Measurements from ENCODE around the gene GPR150.
"Not testable (repeated sequence)": the region's sequence is repeated elsewhere in the genome, so short reads cannot be mapped to it uniquely, and the experiment has no call there.

The GPR150 gene

DNA sequence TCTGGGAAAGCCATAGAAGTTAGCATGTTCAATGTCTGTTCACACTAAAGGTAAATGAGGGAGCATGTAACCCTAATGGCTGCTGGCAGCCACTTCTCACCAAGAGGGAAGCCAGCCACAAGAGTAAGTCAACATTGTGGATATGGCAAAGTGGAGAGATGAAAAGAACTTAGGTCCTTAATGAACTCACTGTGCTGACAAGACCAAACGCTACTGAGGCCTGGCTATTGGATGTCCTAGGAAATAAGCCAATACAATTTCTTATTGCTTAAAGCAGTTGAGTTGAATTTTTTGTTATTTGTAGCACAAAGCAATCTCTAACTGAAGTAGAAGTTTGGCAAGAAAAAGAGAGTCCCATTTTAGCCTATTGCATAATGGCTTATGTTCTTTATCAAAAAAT lies 6.8 kb downstream of the GPR150 start:
- no peak for DNase-seq

DNA sequence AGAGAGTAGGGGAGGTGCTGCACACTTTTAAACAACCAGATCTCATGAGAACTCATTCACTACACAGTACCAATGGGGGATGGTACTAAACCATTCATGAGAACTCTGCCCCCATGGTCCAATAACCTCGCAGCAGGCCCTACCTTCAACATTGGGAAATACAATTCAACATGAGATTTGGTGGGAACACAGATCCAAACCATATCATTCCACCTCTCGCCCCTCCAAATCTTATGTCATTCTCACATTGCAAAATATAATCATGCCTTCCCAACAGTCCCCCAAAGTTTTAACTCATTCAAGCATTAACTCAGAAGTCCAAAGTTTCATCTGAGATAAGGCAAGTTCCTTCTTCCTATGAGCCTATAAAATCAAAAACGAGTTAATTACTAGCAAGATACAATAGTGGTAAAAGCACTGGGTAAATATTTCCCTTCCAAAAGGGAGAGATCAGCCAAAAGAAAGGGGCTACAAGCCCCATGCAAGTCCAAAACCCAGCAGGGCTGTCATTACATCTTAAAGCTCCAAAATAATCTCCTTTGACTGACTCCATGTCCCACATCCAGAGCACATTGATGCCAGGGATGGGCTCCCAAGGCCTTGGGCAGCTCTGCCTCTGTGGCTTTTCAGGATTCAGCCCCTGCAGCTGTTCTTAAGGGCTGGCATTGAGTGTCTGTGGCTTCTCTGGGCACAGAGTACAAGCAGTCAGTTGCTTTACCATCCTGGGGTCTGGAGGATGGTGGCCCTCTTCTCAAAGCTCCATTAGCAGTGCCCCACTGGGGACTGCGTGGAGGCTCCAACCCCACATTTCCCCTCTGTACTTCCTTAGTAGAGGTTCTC lies 8.3 kb downstream of the GPR150 start:
- no peak for DNase-seq

DNA sequence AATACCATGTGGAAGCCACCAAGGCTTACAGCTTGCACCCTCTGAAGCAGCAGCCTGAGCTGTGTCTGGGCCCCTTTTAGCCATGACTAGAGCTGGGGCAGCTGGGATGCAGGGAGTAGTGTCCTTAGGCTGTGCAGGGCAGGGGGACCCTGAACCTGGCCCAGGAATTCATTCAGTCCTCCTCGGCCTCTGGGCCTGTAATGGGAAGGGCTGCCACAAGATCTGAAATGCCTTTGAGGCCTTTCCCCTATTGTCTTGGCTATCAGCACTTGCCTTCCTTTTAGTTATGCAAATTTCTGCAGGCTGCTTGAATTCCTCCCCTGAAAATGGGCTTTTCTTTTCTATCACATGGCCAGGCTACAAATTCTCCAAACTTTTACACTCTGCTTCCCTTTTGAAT lies 9.0 kb downstream of the GPR150 start:
- no peak for DNase-seq

DNA sequence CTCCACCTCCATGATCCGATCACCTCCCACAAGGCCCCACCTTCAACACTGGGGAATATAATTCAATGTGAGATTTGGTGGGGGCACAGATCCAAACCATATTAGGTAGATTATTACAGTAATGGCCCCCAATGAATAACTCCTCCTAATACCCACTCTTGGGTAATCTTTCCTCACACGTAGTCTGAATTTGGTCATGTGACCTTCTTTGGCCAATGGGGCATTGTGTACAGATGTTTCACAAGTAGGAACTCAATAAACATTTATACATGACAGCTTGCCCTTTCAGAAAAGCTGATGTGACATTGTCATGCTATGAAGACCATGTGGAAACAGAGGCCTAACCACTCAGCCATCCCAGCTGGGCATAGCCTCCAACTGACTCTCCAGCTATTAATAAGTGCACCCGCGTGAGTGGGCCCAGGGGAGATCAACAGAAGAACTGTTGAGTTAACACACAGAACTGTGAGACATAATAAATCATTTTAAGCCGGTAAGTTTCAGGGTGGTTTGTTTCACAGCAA lies 10.6 kb downstream of the GPR150 start:
- no peak for DNase-seq

DNA sequence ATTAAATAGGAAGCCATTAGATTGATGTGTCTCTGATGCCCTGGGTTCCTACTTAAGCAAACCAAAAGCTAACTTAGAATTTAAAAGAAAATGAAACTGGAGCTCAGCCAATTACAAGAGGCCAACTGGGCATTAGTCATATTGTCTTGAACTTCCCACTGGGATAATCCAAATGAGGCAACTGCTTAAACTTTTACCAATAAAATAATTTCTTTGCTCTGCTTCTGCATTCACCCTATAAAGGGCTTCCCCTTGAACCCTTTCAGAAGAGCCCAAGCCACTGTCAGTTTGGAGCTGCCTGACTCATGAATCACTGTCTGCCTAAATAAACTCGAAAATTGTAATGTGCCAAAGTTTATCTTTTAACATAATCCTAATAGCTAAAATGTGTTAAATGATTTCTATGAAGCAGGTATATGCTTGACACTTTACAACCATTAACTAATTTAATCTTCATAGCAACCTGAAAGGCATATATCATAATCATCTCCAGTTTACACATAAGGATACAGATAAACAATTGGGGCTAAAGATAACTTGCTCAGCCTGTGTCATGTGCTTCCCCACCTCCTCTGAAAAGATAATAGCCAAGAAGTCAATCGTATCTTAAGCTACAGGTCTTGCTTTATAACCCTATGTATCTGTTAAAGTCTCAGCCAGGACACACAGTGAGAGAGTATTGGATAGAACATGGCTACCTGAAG lies 11.5 kb downstream of the GPR150 start:
- peak; percentile 39 for DNase-seq

DNA sequence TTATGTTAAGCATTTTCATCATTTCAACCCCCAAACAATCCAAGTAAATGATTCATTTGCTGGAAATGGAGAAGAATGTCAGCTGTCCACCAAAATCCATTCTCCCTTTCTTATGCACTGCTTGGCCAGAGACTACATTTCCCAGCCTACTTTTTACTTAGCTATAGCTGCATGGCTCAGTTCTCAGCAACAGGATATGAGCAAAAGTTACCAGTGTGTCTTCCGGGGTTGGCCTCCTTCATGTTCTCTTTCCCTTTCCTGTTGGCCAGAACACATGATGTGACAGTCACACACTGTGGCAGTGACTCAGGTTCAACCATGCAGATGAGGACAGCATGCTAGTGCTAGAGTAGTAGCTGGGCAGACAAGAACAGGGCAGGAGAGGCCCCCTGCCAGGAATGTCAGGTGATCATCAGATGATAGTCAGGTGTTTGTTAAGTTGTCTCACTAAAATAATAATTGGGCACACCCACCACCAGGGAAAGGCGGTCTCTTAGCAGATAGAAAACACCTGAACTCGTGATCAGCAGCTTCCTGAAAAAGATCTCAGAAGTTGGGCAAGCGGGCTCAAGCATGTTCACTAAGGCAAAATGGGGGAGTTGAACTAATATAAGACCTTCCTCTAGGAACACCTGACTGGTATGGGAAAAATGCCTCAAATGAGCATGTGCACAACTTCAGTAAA lies 12.2 kb downstream of the GPR150 start:
- DNase-seq = no peak

DNA sequence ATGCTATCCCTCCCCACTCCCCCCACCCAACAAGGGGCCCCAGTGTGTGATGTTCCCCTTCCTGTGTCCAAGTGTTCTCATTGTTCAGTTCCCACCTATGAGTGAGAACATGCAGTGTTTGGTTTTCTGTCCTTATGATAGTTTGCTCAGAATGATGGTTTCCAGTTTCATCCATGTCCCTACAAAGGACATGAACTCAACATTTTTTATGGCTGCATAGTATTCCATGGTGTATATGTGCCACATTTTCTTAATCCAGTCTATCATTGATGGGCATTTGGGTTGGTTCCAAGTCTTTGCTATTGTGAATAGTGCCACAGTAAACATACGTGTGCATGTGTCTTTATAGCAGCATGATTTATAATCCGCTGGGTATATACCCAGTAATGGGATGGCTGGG lies 13.1 kb downstream of the GPR150 start:
- DNase-seq = not testable (repeated sequence)

DNA sequence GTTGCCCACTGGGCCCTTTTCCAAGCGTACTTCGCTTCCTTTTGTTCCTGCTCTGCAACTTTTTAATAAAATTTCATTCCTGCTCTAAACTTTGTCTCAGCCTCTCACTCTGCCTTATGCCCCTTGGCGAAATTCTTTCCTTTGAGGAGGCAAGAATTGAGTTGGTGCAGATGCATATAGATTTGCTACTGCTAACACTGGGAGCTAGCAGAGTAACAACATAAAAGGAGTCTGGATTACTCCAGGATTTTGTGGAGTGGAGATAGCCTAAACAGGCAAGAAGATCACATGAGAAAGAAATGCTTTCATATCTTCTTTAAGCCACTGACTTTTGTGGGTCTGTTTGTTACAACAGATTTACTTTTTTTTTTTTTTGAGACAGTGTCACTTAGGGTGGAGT lies 13.8 kb downstream of the GPR150 start:
- no peak for DNase-seq

DNA sequence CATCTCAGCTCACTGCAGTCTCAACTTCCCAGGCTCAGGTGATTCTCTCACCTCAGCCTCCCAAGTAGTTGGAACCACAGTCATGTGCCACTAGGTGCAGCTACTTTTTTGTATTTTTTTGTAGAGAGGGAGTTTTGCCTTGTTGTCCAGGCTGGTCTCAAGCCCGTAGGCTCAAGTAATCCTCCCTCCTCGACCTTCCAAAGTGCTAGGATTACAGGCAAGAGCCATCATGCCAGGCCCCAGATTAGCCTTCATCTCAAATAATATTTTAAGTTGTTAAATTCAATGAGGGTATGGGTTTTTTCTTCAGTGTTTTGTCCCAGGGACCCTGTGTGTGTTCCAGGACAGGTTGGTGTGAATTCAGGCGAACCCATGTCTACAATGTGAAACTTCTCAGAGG lies 14.2 kb downstream of the GPR150 start:
- DNase-seq = no peak

DNA sequence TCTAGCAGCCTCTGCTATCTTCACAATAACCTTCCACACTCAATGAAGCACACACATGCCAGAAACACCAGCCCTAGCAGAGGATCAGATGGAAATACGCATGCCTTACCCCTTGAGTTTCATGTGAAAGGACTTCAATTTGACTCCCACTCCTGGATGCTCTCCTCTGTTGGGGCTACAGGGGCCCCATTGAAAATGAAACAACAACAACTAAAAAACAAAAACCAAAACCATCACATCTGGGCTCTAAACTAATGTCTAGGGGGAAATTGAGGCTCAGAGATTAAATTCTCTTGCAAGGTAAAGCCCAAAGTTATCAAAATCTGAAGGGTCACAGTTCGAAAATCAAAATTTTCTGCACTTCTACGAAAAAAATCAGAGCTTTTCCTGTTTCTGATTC lies 18.7 kb downstream of the GPR150 start:
- no peak for DNase-seq

DNA sequence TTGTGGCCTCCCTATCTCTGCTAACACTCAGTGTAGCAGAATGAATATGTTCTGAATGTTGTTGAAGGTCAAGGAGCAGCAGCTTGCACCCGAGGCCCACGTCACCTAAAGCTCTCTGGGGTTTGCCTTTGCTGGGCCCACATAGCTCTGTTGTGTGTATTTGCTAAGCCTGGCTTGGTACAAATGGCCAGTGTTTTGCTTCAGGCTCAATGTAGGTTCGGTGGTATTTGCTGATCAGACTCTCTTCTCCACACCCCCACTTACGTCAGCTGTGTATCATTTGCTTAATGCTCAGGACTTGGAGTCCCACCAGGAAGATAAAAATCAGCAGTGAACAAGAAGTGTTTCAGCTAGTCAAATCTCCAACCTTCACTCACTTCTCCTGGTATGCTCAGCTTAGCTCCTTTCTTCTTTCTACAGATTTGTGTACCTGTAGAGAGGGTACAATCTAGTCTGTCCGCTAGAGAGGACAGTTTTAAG lies 21.9 kb downstream of the GPR150 start:
- no peak for DNase-seq

DNA sequence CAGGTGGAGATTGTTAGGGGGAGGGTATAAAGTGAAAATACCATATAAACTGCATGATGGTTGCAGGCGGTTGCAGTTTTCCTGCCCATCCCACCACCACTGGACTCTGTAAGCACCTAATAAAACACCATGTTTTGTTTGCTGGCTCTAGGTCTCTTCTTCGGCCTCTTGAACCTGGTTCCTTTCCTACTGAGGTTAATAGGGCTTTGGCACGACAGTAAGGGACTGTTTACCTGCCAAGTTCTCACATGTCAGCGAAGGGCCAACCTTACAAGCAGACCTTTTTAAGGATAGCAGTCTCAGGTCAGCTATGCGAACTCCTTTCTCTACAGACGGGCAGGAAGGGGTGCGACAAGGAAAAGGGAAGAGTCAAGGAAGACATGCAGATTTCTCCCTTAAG lies 23.3 kb downstream of the GPR150 start:
- no peak for DNase-seq

DNA sequence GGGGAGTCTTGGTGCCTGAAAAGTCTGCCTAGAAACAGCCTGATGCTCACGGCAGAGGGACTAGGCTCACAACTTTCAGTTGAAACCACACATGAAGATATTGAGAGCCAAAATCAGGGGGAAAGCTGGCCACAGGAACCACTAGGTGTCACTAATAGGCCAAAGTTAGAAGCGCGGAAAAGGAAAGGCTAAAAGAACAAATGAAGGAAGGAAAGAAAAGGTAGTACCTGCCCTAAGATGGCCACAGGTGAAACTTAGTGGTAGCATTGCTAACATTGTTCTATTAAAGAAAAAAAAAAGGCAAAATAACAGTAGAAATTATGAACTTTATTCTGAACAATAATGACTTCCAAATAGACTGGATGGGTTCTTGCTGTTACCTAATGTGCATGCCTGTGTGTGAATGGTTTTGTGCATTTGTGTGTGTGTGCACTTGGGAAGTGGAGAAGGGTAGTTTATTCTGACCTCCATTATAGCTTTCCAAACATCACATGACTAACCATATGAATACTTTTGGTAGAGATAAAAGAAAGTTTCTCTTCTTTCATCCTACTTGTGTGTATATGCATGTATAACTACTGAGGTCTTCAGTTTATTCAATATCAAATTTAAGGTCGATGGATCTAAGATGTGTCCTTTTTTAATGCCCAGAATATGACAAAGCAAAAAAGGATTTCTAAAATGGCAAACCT lies 24.6 kb downstream of the GPR150 start:
- DNase-seq = peak; percentile 73

DNA sequence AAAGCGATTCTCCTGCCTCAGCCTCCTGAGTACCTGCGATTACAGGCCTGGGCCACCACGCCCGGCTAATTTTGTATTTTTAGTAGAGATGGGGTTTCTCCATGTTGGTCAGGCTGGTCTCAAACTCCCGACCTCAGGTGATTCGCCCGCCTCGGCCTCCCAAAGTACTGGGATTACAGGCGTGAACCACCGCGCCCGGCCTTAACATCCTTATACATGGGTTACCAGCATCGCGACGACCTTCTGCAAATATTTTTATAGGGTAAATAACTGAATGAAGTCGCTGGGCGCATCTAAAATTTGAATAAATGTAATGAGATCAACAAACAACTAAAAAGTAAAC lies 26.3 kb downstream of the GPR150 start:
- not testable (repeated sequence) for DNase-seq

DNA sequence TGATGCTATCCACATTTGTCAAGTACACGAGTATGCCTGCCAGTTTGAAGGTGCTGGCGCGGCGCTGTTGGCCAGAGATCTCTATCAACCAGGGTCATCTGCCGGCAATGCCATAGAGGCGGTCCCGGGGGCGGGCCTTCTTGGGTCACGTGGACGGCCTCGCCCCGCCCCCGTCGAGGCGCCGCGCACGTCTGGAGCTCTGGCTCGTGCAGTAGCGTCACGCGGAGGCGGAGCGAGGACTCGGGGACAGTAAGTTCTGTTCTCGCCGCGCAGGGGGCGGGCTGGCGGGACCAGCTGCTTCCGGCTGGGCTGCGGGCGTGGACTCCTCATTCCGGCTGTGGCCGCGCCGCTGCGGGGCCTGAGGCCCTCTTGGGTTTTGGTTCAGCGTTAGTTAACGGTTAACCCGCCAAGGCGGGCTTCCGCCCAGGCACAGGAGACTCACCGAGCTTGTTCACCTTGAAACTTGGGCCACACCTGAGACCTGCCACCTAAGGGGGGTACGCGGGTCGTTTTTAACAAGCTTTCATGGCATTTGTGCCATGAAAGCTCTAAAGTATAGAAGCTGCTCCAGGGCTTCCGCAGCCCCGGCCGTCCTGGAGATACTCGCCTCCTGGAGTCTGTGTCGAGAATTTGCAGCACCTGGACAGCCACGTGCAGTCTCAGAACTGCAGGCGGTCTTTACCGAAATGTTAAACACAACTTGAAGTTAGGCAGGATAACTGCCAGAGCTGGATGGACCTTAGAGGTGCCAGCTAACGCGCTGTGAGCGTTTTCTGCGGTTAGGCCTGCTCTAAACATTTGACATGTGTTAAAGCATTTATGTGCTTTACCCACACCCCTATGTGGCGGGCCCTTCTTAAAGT lies 26.9 kb downstream of the GPR150 start, which contains the start of gene RFESD:
RFESD (plus strand) TSS at position 209 of the 863 bp plus-strand sequence. CDS start 5,495 bp downstream, outside the sequence.
- peak; percentile 88 for DNase-seq

DNA sequence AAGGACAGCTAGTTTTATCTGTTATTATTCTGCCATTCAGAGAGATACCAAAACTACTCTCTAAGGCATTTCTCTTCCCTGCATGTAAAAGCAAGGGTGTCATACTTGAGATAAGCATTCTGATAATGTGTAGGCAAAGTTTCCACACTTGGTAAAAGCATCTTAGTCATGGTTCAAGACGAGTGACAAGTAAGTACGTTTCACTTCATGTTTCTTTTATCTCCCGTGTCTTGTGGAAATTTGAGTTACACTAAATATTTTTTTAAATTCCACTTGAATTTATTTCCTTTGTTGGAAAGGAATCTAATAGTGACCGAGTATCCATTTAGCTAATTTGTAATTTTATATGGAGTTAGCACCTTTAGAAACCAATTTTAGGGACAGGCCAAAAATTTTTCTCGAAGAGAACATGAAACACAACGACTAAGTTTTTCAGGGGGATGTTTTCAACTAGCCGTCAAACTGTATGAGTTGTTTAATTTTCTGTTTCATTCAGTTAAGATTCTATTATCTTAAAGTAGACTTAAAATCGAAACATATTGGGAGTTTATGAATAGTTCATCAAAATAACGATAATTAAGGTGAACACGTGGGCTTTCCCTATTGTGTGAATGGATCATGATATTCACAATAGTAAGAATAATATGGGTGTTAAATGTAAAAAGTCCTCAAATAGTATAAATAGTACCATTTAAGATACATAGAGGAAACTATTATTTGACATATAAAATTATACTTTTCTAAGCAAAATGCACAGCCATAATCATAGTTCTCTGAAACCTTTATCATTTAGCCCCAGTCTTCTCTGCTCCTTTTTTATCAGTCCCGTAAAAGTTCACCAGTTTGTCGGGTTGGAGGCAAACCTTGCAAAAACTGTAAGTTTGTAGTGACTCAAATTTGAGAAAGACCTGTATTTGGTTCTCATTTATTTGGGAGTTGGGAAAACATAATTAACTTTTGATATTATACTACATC lies 28.3 kb downstream of the GPR150 start:
- DNase-seq = no peak

DNA sequence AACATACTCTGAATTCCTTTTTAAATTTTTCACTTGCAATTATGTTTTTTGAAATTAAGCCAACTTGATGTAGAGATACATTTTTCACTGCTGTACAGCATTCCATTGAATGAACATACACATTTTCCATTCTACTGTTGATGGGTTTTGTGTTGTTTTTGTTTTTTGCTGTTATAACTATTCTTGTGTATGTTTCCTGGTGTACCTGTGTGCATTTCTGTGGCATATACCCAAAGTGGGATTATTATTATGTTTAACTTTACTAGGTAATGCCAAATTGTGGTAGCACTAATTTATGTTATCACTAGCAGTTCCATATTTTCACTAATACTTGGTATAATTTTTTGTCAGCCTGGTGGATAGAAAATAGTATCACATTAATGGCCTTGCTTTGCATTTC lies 29.4 kb downstream of the GPR150 start:
- DNase-seq = no peak

DNA sequence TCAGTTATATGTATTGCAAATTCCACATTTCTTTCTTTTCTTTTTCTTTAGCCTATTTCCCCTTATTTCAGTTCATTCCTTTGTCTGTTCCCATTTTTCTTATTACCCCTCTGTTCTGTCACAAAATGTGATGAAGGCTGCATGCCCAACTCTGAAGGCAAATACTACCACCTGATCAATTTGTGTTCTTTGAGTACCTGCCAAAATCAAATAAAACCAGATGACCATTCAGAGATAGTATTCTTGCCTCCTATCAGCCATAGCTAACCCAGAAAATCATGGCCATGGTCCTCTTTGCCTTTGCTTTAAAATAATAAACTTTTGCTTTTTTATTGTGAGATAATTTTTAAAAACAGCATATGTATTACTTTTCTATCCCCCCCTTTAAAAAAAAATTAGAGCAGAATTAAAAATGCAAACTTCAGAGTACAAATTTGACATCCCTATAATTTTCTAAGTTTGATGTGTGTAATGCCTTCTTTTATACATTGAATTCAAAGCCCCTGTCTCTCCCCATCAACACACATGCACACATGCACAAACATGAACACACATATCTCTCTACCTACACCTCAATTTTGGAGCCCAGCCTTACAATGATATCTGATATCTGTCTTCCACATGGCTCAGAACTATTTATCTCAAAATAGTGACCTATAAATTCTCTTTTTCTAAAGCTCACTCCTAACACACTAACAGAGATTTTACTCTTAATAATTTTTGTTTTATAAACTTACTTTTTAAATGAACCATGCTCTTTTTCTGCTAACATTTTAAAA lies 30.1 kb downstream of the GPR150 start:
- DNase-seq = no peak

DNA sequence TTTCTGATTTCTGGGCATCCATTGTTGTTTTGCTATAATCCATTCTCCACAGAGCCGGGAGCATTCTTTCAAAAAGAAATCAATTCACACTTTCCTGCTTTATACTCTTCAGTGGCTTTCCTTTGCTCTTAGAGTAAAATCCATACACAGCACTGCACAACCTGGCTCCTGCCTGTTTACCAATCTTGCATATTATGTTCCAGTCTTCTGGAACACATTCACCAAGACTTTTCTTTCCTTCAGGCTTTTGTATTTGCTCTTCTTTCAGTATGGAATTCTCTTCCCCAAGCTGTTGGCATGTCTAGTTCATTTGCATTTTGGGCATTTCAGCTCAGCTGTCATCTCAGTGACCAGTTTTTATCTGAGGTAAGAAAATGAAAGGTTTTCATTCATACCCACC lies 33.0 kb downstream of the GPR150 start:
- DNase-seq = no peak

DNA sequence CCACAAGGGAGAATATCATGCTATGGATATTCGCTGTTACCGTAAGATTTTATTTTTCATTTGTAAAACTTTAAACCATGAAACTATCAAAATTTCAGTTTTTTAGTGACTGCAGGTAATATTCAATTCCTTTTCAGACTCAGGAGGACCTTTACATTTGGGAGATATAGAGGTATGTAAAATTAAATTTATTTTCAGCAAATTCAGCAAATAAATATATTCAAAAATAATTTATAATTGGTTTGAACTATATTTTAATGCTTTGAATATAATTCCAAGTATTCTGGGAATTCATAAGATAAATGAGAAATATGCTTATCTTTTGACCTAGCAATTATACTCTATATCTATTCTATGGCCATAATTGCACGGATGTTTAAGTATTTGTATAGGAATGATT lies 34.3 kb downstream of the GPR150 start:
- no peak for DNase-seq

Data from kidney glomerular epithelial cell (primary cell).